Ascending aorta (tissue), 2 donors: ENCODE data around the gene TMPRSS3. TPM values are rescaled to one million over a fixed set of nuclear protein-coding genes. Genes with fewer than 3 reads are reported as not detected.
A peak's percentile ranks its signal among the peaks of the same experiment; 100 is the strongest.

Experiments
- DNase-seq, 2 donors: peaks; one replicate each; pipeline ENCODE4 v3.0.0-alpha.2; 2019; ENCODE audit warnings: low spot score in 2 of 2
- H3K27ac ChIP-seq, 2 donors: fragments of 200-600 bp; sonication (generic); one replicate each; pipeline ENCODE4 v1.5.1; 2016 to 2017; ENCODE audit warnings: mild to moderate bottlenecking in 1 of 2
- H3K27me3 ChIP-seq: fragments of 200-600 bp; sonication (generic); one replicate; pipeline ENCODE4 v1.5.1; 2017
- H3K36me3 ChIP-seq, 2 donors: fragments of 200-600 bp; sonication (generic); one replicate each; pipeline ENCODE4 v1.5.1; 2016
- H3K4me1 ChIP-seq, 2 donors: fragments of 200-600 bp; sonication (generic); one replicate each; pipeline ENCODE4 v1.5.1; 2016 to 2017; ENCODE audit warnings: mild to moderate bottlenecking in 1 of 2
- H3K4me3 ChIP-seq, 2 donors: fragments of 200-600 bp; sonication (generic); one replicate each; pipeline ENCODE4 v1.5.1; 2016 to 2017; ENCODE audit warnings: mild to moderate bottlenecking in 1 of 2
- H3K9me3 ChIP-seq, 2 donors: fragments of 200-600 bp; sonication (generic); one replicate each; pipeline ENCODE4 v1.5.1; 2016
- CTCF ChIP-seq, 3 experiments: fragments of 200-600 bp in 2 of 3; fragments of 450-650 bp in 1 of 3; sonication (generic) in 2 of 3; IDR thresholded peaks; one replicate each; pipeline ENCODE4 v1.5.1; 2016 to 2019; ENCODE audit warnings: antibody characterized with exemption in 3 of 3, mild to moderate bottlenecking in 1 of 3, moderate library complexity in 1 of 3
- intact Hi-C: fragments of 100-400 bp; cut with DNase I; formaldehyde crosslinking; loops from one replicate; pipeline ENCODE4 v1.15.1; 2023
- total RNA-seq: library from RNA; depleted of rRNA; stranded (reverse); fragments of >200 nt; gene quantifications from one replicate; pipeline ENCODE4 v1.1.0, GENCODE V29; 2016

Gene TMPRSS3
- total RNA-seq, 1 donor from 2014 or later, result not detected

DNA sequence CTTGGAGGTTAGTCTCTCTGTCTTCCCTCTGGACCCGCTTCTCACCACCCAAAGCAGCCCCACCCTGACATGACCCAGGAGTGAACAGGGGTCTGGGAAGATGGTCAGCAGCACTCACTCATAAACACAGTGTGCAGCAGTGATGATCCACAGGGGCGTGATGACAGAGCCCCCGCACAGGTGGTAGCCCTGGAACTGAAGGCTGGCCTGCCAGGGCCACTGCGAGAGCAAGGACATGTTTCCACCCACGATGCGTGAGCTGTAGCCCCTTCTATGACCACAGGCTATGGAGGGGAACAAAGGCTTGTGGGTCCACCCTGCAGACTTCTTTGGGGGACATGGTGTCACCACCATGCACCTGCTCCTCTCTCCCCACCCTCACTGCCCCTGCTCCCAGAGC, 12.9 kb downstream of the TMPRSS3 start:
- DNase-seq, result no peak
- intact Hi-C loops, result no loop called here
- TF ChIP-seq CTCF (IDR thresholded peaks at IDR 0.05), result no peak

DNA sequence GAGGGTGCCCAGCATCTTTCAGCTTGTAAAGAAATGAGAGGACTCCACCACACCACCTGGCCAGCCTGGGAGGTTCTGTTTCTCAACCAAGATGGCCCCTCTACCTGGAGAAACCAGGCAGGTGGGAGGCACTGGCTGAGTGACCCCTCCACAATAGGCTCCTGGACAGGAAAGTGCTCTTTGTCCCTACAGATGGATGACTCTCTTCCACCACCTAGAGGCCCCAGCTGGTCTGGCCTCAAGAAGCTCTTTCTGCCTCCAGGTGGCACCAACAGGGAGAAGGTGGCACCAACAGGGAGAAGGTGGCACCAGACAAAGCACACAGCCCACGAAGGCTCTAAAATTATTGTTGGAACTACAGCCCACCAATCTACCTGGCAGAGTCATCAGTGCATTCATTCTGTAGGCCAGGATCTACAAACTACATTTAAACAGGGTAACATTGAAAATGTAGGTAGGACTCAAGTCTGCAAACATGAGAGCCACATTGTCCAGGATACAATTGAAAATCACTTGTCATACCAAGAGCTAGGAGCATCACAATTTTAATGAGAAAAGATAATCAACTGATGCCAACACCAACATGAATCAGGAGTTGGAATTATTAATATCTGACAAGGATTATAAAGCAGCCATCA, 14.4 kb downstream of the TMPRSS3 start:
- no peak overlapping the region for H3K27ac ChIP-seq
- intact Hi-C loops, result no loop called here
- no peaks in the 10 kb centered on the region for H3K4me1 ChIP-seq
- no peaks in the 10 kb centered on the region for H3K36me3 ChIP-seq
- peaks cover 0 to 10% of the 10 kb centered on the region in 2 donors for H3K9me3 ChIP-seq
- H3K27me3 ChIP-seq, result no peaks in the 10 kb centered on the region
- peak in 1 of 3 experiments; percentile 16 for TF ChIP-seq CTCF (IDR thresholded peaks at IDR 0.05)
- no peak for DNase-seq
- no peak overlapping the region for H3K4me3 ChIP-seq

More for the DNA sequence above, 12.9 kb downstream of the TMPRSS3 start:
- no peak overlapping the region for H3K4me3 ChIP-seq
- no peaks in the 10 kb centered on the region for H3K36me3 ChIP-seq
- no peak overlapping the region for H3K27ac ChIP-seq
- no peaks in the 10 kb centered on the region for H3K27me3 ChIP-seq
- peaks cover 0 to 10% of the 10 kb centered on the region in 2 donors for H3K9me3 ChIP-seq
- no peaks in the 10 kb centered on the region for H3K4me1 ChIP-seq

DNA sequence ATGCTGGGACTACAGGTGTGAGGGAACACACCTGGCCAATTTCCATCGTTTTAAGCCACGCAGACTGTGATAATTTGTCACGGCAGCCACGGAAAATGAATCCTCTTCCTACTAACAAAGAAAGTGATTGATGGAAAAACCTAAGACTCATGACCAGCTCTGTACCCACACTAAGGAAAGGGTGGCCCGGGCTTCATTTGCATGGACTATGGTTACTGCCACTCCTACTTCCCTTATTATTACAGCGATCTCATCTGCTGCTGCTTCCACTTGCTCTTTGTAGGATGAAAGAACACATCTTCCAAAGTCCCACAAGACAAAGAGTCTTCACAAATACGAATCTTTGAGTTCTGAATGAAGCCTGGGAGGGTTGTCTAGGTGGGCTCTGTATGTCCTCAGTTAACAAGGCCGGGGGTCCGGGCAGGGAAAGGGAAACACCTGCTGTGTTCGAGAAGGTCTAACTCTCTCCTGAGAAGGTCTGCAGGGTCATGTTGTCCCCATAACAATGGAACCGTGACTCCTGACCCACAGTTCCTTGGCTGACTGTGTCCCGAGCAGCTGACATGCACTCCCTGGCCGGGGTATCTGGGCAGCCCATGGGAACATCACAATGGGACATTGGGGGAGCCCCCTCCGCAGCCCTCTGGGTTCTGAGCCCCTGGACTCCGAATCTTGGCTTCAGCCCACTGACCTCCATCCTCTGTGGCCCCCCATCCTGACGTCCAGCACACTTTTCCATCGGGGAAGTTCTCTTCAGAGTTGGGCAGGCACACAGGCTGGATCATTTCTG, 16.2 kb downstream of the TMPRSS3 start:
- H3K4me3 ChIP-seq, result no peak overlapping the region
- H3K27ac ChIP-seq, result no peak overlapping the region
- peaks cover 0 to 10% of the 10 kb centered on the region in 2 donors for H3K9me3 ChIP-seq
- intact Hi-C loops, result no loop called here
- H3K4me1 ChIP-seq, result no peaks in the 10 kb centered on the region
- H3K27me3 ChIP-seq, result no peaks in the 10 kb centered on the region
- TF ChIP-seq CTCF (IDR thresholded peaks at IDR 0.05), result no peak
- no peak for DNase-seq
- H3K36me3 ChIP-seq, result no peaks in the 10 kb centered on the region

DNA sequence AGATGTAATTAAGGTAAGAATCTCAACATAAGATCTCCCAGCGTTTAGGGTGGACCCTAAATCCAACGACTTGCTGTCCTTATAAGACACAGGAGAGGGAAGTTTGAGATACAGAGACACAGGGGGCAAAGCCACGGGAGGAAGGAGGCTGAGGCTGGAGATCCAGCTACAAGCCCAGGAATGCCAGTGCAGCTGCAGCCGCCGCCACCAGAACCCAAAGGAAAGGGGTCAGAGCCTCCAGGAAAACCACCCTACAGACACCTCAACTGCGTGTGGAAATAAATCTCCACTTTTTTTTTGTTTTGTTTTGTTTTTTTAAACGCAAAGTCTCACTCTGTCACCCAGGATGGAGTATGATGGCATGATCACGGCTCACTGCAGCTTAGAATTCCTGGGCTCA, 17.4 kb downstream of the TMPRSS3 start:
- Histone ChIP-seq H3K4me1 (no peaks in the 10 kb centered on the region), H3K4me3 (no peak overlapping the region), H3K27ac (no peak overlapping the region), H3K36me3 (no peaks in the 10 kb centered on the region), H3K27me3 (no peaks in the 10 kb centered on the region), H3K9me3 (peaks cover 0 to 10% of the 10 kb centered on the region in 2 donors)
- no peak for DNase-seq
- intact Hi-C loops, result no loop called here
- no peak for TF ChIP-seq CTCF (IDR thresholded peaks at IDR 0.05)

DNA sequence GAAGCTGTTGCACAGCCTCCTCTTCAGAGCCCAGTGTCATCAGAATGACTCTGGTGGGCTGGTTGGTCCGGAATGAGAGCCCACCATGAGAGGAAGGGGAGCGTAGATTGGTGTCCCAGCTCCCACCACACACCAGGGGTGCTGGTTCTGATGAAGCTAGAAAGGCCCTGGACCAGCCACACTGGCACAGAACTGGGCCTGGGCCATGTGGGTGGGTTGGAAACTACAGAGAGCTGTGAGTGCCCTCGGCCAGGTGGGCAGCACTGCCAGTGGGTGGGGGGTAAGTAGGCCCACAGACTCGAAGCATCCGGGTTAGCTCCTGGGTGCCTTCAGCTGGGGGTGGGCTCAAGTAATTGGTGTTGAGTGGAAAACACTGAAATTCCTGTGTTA, 17.9 kb downstream of the TMPRSS3 start:
- Histone ChIP-seq H3K9me3 (peaks cover 0 to 10% of the 10 kb centered on the region in 2 donors), H3K27me3 (no peaks in the 10 kb centered on the region), H3K27ac (no peak overlapping the region), H3K36me3 (no peaks in the 10 kb centered on the region), H3K4me3 (no peak overlapping the region), H3K4me1 (no peaks in the 10 kb centered on the region)
- TF ChIP-seq CTCF (IDR thresholded peaks at IDR 0.05), result no peak
- no peak for DNase-seq
- intact Hi-C loops, result no loop called here
